ENCODE results near the gene FAM110A.
A peak's percentile ranks its signal among the peaks of the same experiment; 100 is the strongest.

Gene FAM110A

DNA sequence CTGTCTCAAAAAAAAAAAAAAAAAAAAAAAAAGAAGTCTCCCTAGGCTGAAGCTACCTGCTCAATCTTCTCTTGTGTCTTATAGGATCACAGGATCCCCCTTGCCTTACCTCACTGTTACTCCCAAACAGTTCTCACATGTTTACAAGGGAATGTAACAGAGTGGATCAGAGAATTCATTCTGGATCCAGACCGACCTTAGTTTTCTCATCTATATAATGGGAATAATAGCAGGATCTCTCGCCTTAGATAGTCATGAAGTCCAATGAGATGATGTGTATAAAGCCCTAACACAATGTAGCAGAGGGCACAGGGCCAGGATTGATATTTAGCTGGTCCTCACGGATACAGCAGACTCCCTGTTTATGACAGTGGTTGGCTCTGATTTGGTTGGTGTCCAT lies 2.3 kb upstream of the FAM110A start:
- no peaks in the 10 kb centered on the region for H3K9me2 ChIP-seq (replicated peaks; ENCODE audit: low read depth, low read length)
- TF ChIP-seq CTCF (conservative IDR thresholded peaks at IDR 0.05; ENCODE audit: low read length) (no peak), EZH2phosphoT487 (IDR thresholded peaks at IDR 0.05; ENCODE audit: borderline replicate concordance) (no peak)
- no peaks in the 10 kb centered on the region for H3K27me3 ChIP-seq (ENCODE audit: insufficient read depth, low read length, poor library complexity, severe bottlenecking)
- no peak overlapping the region for H3K4me3 ChIP-seq (ENCODE audit: low read length, poor library complexity, severe bottlenecking)
- H3K9me3 ChIP-seq (ENCODE audit: insufficient read depth, low read depth, low read length), result no peaks in the 10 kb centered on the region
- H3K36me3 ChIP-seq (ENCODE audit: insufficient read depth, low read length), result no peaks in the 10 kb centered on the region
- no peak overlapping the region for H2AFZ ChIP-seq (ENCODE audit: low read length)
- H4K20me1 ChIP-seq (ENCODE audit: insufficient read depth, low read length, poor library complexity, severe bottlenecking), result no peaks in the 10 kb centered on the region
- H3K4me1 ChIP-seq (ENCODE audit: insufficient read depth, low read length, poor library complexity, severe bottlenecking), result peaks cover 32% of the 10 kb centered on the region
- no peak overlapping the region for H3K9ac ChIP-seq (ENCODE audit: low read depth, low read length, poor library complexity, severe bottlenecking)
- H3K4me2 ChIP-seq (ENCODE audit: low read depth, low read length, poor library complexity, severe bottlenecking), result no peak overlapping the region
- H3F3A ChIP-seq (ENCODE audit: low read depth), result no peaks in the 10 kb centered on the region
- H3K79me2 ChIP-seq (ENCODE audit: insufficient read depth, low read length), result peaks cover 17% of the 10 kb centered on the region

DNA sequence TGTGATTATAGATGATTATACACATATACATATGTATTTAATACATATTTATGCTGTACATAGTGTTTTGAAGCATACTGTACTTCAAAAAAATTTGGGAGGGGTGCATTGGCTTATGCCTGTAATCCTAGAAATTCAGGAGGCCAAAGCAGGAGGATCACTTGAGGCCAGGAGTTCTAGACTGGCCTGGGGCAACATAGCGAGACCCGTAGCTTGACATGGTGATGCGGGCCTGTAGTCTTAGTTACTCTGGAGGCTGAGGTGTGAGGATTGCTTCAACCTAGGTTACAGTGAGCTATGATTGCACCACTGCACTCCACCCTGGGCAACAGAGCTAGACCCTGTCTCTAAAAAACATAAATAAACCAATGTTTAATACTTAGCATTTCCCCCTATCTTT lies 1.6 kb upstream of the FAM110A start:
- H3K9me2 ChIP-seq (replicated peaks; ENCODE audit: low read depth, low read length), result no peaks in the 10 kb centered on the region
- H3K27me3 ChIP-seq (ENCODE audit: insufficient read depth, low read length, poor library complexity, severe bottlenecking), result no peaks in the 10 kb centered on the region
- no peaks in the 10 kb centered on the region for H3K36me3 ChIP-seq (ENCODE audit: insufficient read depth, low read length)
- no peak overlapping the region for H3K4me2 ChIP-seq (ENCODE audit: low read depth, low read length, poor library complexity, severe bottlenecking)
- no peak for TF ChIP-seq CTCF (conservative IDR thresholded peaks at IDR 0.05; ENCODE audit: low read length)
- TF ChIP-seq EZH2phosphoT487 (IDR thresholded peaks at IDR 0.05; ENCODE audit: borderline replicate concordance), result no peak
- no peak overlapping the region for H3K9ac ChIP-seq (ENCODE audit: low read depth, low read length, poor library complexity, severe bottlenecking)
- no peaks in the 10 kb centered on the region for H4K20me1 ChIP-seq (ENCODE audit: insufficient read depth, low read length, poor library complexity, severe bottlenecking)
- no peaks in the 10 kb centered on the region for H3F3A ChIP-seq (ENCODE audit: low read depth)
- peaks cover 39% of the 10 kb centered on the region for H3K4me1 ChIP-seq (ENCODE audit: insufficient read depth, low read length, poor library complexity, severe bottlenecking)
- H2AFZ ChIP-seq (ENCODE audit: low read length), result no peak overlapping the region
- H3K79me2 ChIP-seq (ENCODE audit: insufficient read depth, low read length), result peaks cover 17% of the 10 kb centered on the region
- no peaks in the 10 kb centered on the region for H3K9me3 ChIP-seq (ENCODE audit: insufficient read depth, low read depth, low read length)
- H3K4me3 ChIP-seq (ENCODE audit: low read length, poor library complexity, severe bottlenecking), result no peak overlapping the region

- Histone ChIP-seq H3K4me1 (ENCODE audit: insufficient read depth, low read length, poor library complexity, severe bottlenecking) (peaks cover 50% of the 10 kb centered on the region), H3K9ac (ENCODE audit: low read depth, low read length, poor library complexity, severe bottlenecking) (peak overlapping the region; percentile 89), H3K27me3 (ENCODE audit: insufficient read depth, low read length, poor library complexity, severe bottlenecking) (no peaks in the 10 kb centered on the region), H3K4me3 (ENCODE audit: low read length, poor library complexity, severe bottlenecking) (peak overlapping the region; percentile 88), H3K9me2 (replicated peaks; ENCODE audit: low read depth, low read length) (no peaks in the 10 kb centered on the region), H2AFZ (ENCODE audit: low read length) (peak overlapping the region; percentile 97), H3K9me3 (ENCODE audit: insufficient read depth, low read depth, low read length) (no peaks in the 10 kb centered on the region), H3K4me2 (ENCODE audit: low read depth, low read length, poor library complexity, severe bottlenecking) (peak overlapping the region; percentile 98), H4K20me1 (ENCODE audit: insufficient read depth, low read length, poor library complexity, severe bottlenecking) (no peaks in the 10 kb centered on the region), H3K79me2 (ENCODE audit: insufficient read depth, low read length) (peaks cover 27% of the 10 kb centered on the region), H3F3A (ENCODE audit: low read depth) (no peaks in the 10 kb centered on the region), H3K36me3 (ENCODE audit: insufficient read depth, low read length) (no peaks in the 10 kb centered on the region)
- no peak for TF ChIP-seq EZH2phosphoT487 (IDR thresholded peaks at IDR 0.05; ENCODE audit: borderline replicate concordance)
- TF ChIP-seq CTCF (conservative IDR thresholded peaks at IDR 0.05; ENCODE audit: low read length), result no peak
Measured at GRCh38 chr20:833121-833449, 430 bp upstream of the FAM110A start.
